GM21360 (cell line): ENCODE results near the gene ARHGAP19.
"Not testable (repeated sequence)": the region's sequence is repeated elsewhere in the genome, so short reads cannot be mapped to it uniquely, and the experiment has no call there.

ENCODE experiments used
- ATAC-seq: cut with Tn5 transposase; IDR thresholded peaks from one replicate; pipeline ENCODE4 v1.9.1; 2021; ENCODE audit warnings: mild to moderate bottlenecking, moderate library complexity; ENCODE audit not compliant: unreplicated experiment

The ARHGAP19 gene

GRCh38 chr10:97290076-97290475 is 2.4 kb downstream of the ARHGAP19 start:
- ATAC-seq, result not testable (repeated sequence)

GRCh38 chr10:97280783-97281182 is 11.7 kb downstream of the ARHGAP19 start:
- ATAC-seq, result no peak

- no peak for ATAC-seq
Observed at GRCh38 chr10:97279121-97279815, 13.2 kb downstream of the ARHGAP19 start.

- no peak for ATAC-seq
Observed at GRCh38 chr10:97278491-97278989, 13.9 kb downstream of the ARHGAP19 start.

- ATAC-seq, result no peak
Observed at GRCh38 chr10:97277551-97277950, 14.9 kb downstream of the ARHGAP19 start.

GRCh38 chr10:97274828-97275227 is 17.6 kb downstream of the ARHGAP19 start:
- no peak for ATAC-seq

- ATAC-seq, result no peak
Observed at GRCh38 chr10:97273700-97274099, 18.7 kb downstream of the ARHGAP19 start.

- no peak for ATAC-seq
Observed at GRCh38 chr10:97270523-97271154, 21.8 kb downstream of the ARHGAP19 start.

GRCh38 chr10:97267671-97268070 is 24.8 kb downstream of the ARHGAP19 start:
- ATAC-seq, result no peak

GRCh38 chr10:97265095-97265494 is 27.3 kb downstream of the ARHGAP19 start:
- ATAC-seq, result not testable (repeated sequence)

- ATAC-seq, result no peak
Observed at GRCh38 chr10:97263971-97264370, 28.5 kb downstream of the ARHGAP19 start.

GRCh38 chr10:97261656-97262055 is 30.8 kb downstream of the ARHGAP19 start:
- ATAC-seq, result no peak

- ATAC-seq, result no peak
Observed at GRCh38 chr10:97261183-97261582, 31.3 kb downstream of the ARHGAP19 start.

- ATAC-seq, result no peak
Observed at GRCh38 chr10:97259119-97259518, 33.3 kb downstream of the ARHGAP19 start.

- ATAC-seq, result no peak
Observed at GRCh38 chr10:97256356-97256755, 36.1 kb downstream of the ARHGAP19 start.

GRCh38 chr10:97255512-97256293 is 36.7 kb downstream of the ARHGAP19 start:
- no peak for ATAC-seq

- no peak for ATAC-seq
Observed at GRCh38 chr10:97254694-97255093, 37.7 kb downstream of the ARHGAP19 start.

GRCh38 chr10:97250952-97251351 is 41.5 kb downstream of the ARHGAP19 start:
- ATAC-seq, result no peak

GRCh38 chr10:97243836-97244235 is 48.6 kb downstream of the ARHGAP19 start:
- ATAC-seq, result no peak

- no peak for ATAC-seq
Observed at GRCh38 chr10:97238855-97239254, 53.6 kb downstream of the ARHGAP19 start.

- no peak for ATAC-seq
Observed at GRCh38 chr10:97235353-97235752, 57.1 kb downstream of the ARHGAP19 start.

- no peak for ATAC-seq
Observed at GRCh38 chr10:97234400-97234799, 58.0 kb downstream of the ARHGAP19 start.
